PFSK-1 (cell line): ENCODE measurements around the gene PKN2.

Experiments
- FOXP2 ChIP-seq: optimal IDR thresholded peaks from 2 replicates; pipeline ENCODE3; 2011; ENCODE audit warnings: borderline replicate concordance, control low read depth, inconsistent platforms; ENCODE audit not compliant: insufficient read depth; ENCODE audit errors: extremely low read length, extremely low read depth
- POLR2AphosphoS5 ChIP-seq: IDR thresholded peaks from 2 replicates; pipeline ENCODE4 v1.6.1; 2012; ENCODE audit warnings: low read depth, mild to moderate bottlenecking, control low read depth, low read length, moderate library complexity
- REST ChIP-seq, 2 experiments: IDR thresholded peaks; 2 replicates each; pipeline versions ENCODE4 v1.6.1 to v1.8.0; 2011 to 2012; ENCODE audit warnings: low read depth in 2 of 2, low read length in 2 of 2, control low read depth in 1 of 2, inconsistent platforms in 1 of 2, mild to moderate bottlenecking in 1 of 2, moderate library complexity in 1 of 2; ENCODE audit not compliant: insufficient read depth in 1 of 2
- TAF1 ChIP-seq: IDR thresholded peaks from 2 replicates; pipeline ENCODE4 v1.6.1; 2012; ENCODE audit warnings: low read length, control low read depth, borderline replicate concordance; ENCODE audit not compliant: insufficient read depth

GRCh38 chr1:88768816-88769215 is 84.7 kb downstream of the PKN2 start:
- TF ChIP-seq POLR2AphosphoS5 (no peak), TAF1 (no peak), REST (IDR thresholded peaks at IDR 0.05; ENCODE audit: insufficient read depth in 1 of 2, low read depth in 2 of 2, low read length in 2 of 2) (no peak), FOXP2 (no peak)
